SK-N-SH (cell line): Measurements from ENCODE around the gene DTX1. TPM values are rescaled to one million over a fixed set of nuclear protein-coding genes. Genes with fewer than 3 reads are reported as not detected.

Experiments
- CTCF ChIA-PET: fragments of 300-600, 350-600 bp; formaldehyde crosslinking; extraction: SDS; loops from one replicate; lab custom pipeline; 2021; lab: Yijun Ruan, JAX
- POLR2A ChIA-PET: fragments of 350-600 bp; sonication (Branson Sonifier 250); formaldehyde crosslinking; extraction: SDS; loops from one replicate; lab custom pipeline; 2020; ENCODE audit warnings: antibody characterized with exemption, inconsistent platforms; lab: Yijun Ruan, JAX
- DNase-seq: peaks from one replicate; pipeline ENCODE4 v3.0.0; 2012
- H2AFZ ChIP-seq: fragments of 200-600 bp; sonication (generic); 2 replicates; pipeline ENCODE4 v1.8.1; 2016; ENCODE audit warnings: antibody characterized with exemption, mild to moderate bottlenecking, low read depth
- H3F3A ChIP-seq: fragments of 200-600 bp; sonication (generic); replicated peaks from 2 replicates; pipeline ENCODE3; 2016; ENCODE audit warnings: antibody characterized with exemption, mild to moderate bottlenecking; ENCODE audit not compliant: insufficient read depth
- H3K27ac ChIP-seq, 2 experiments: fragments of 200-500 bp in 1 of 2; fragments of 200-600 bp in 1 of 2; sonication (Bioruptor generic) in 1 of 2; sonication (generic), shearing (Covaris generic) in 1 of 2; 2 replicates each; pipeline versions ENCODE4 v1.5.1 to v1.6.1; 2014 to 2016; ENCODE audit warnings: low read depth in 2 of 2, inconsistent platforms in 1 of 2, low read length in 1 of 2, mild to moderate bottlenecking in 1 of 2, mixed read lengths in 1 of 2
- H3K27me3 ChIP-seq: fragments of 200-600 bp; sonication (generic), shearing (Covaris generic); 2 replicates; pipeline ENCODE4 v1.6.1; 2016; ENCODE audit warnings: mixed run types; ENCODE audit not compliant: insufficient read depth
- H3K36me3 ChIP-seq, 2 experiments: fragments of 200-500 bp in 1 of 2; fragments of 200-600 bp in 1 of 2; sonication (Bioruptor generic) in 1 of 2; sonication (generic) in 1 of 2; replicated peaks in 1 of 2; 2 replicates each; pipeline versions ENCODE3 to v1.5.1; 2014 to 2016; ENCODE audit warnings: low read length in 1 of 2, mild to moderate bottlenecking in 1 of 2; ENCODE audit not compliant: insufficient read depth in 2 of 2, control insufficient read depth in 1 of 2
- H3K4me1 ChIP-seq, 2 experiments: fragments of 200-500 bp in 1 of 2; fragments of 200-600 bp in 1 of 2; sonication (Bioruptor generic) in 1 of 2; sonication (generic), shearing (Covaris generic) in 1 of 2; 2 replicates each; pipeline versions ENCODE4 v1.5.1 to v1.6.1; 2014 to 2016; ENCODE audit warnings: low read depth in 1 of 2, low read length in 1 of 2, mixed run types in 1 of 2; ENCODE audit not compliant: insufficient read depth in 2 of 2, control insufficient read depth in 1 of 2
- H3K4me2 ChIP-seq: fragments of 200-600 bp; sonication (generic), shearing (Covaris generic); 2 replicates; pipeline ENCODE4 v1.6.1; 2017; ENCODE audit warnings: mixed run types
- H3K4me3 ChIP-seq, 2 experiments: fragments of 200-500 bp in 1 of 2; fragments of 200-600 bp in 1 of 2; sonication (Bioruptor generic) in 1 of 2; sonication (generic), shearing (Covaris generic) in 1 of 2; 2 replicates each; pipeline versions ENCODE4 v1.5.1 to v1.8.1; 2014 to 2016; ENCODE audit warnings: low read depth in 2 of 2, inconsistent platforms in 1 of 2, low read length in 1 of 2, mild to moderate bottlenecking in 1 of 2, mixed read lengths in 1 of 2, moderate library complexity in 1 of 2
- H3K79me2 ChIP-seq: fragments of 200-600 bp; sonication (generic); 2 replicates; pipeline ENCODE4 v1.8.1; 2017; ENCODE audit warnings: mild to moderate bottlenecking; ENCODE audit not compliant: insufficient read depth
- H3K9ac ChIP-seq: fragments of 200-600 bp; sonication (generic); 2 replicates; pipeline ENCODE4 v1.6.1; 2017; ENCODE audit warnings: mixed run types
- H3K9me2 ChIP-seq: fragments of 200-600 bp; sonication (generic); 2 replicates; pipeline ENCODE4 v1.6.1; 2017; ENCODE audit warnings: mixed run types
- H3K9me3 ChIP-seq: fragments of 200-600 bp; sonication (generic); 2 replicates; pipeline ENCODE4 v1.6.1; 2017; ENCODE audit warnings: mixed run types, mild to moderate bottlenecking, moderate library complexity
- H4K20me1 ChIP-seq: fragments of 200-600 bp; sonication (generic); 2 replicates; pipeline ENCODE4 v1.6.1; 2017; ENCODE audit warnings: mild to moderate bottlenecking, mixed run types; ENCODE audit not compliant: insufficient read depth
- CHD2 ChIP-seq: fragments of 150-350 bp; IDR thresholded peaks from 2 replicates; pipeline ENCODE4 v1.6.1; 2018; ENCODE audit warnings: low read length; ENCODE audit not compliant: partially characterized antibody
- EP300 ChIP-seq, 2 experiments: IDR thresholded peaks; 2 replicates each; pipeline versions ENCODE4 v1.4.0 to v1.6.1; 2012; ENCODE audit warnings: borderline replicate concordance in 1 of 2, low read depth in 1 of 2, low read length in 1 of 2
- EZH2phosphoT487 ChIP-seq: fragments of 200-600 bp; sonication (generic); IDR thresholded peaks from 2 replicates; pipeline ENCODE4 v1.6.1; 2017; ENCODE audit warnings: low read depth, mixed run types, mild to moderate bottlenecking, antibody characterized with exemption, moderate library complexity, borderline replicate concordance
- FOXJ3 ChIP-seq: sonication (generic); formaldehyde crosslinking; IDR thresholded peaks from 2 replicates; pipeline ENCODE4 v1.5.1; 2020; ENCODE audit warnings: mild to moderate bottlenecking, missing genetic modification reagents
- FOXM1 ChIP-seq: IDR thresholded peaks from 2 replicates; pipeline ENCODE4 v1.4.0; 2012; ENCODE audit warnings: low read depth, mild to moderate bottlenecking
- JUND ChIP-seq: IDR thresholded peaks from 2 replicates; pipeline ENCODE4 v1.4.0; 2012
- MEF2A ChIP-seq: IDR thresholded peaks from 2 replicates; pipeline ENCODE4 v1.4.0; 2012; ENCODE audit warnings: low read depth, borderline replicate concordance
- NRF1 ChIP-seq: IDR thresholded peaks from 2 replicates; pipeline ENCODE4 v1.6.1; 2012; ENCODE audit warnings: low read depth, mild to moderate bottlenecking, low read length
- RCOR1 ChIP-seq: fragments of 150-350 bp; IDR thresholded peaks from 2 replicates; pipeline ENCODE4 v1.6.1; 2017; ENCODE audit warnings: antibody characterized with exemption, low read length
- RXRA ChIP-seq: IDR thresholded peaks from 2 replicates; pipeline ENCODE4 v1.4.0; 2012; ENCODE audit warnings: low read depth, mild to moderate bottlenecking, borderline replicate concordance
- SMC3 ChIP-seq: IDR thresholded peaks from 2 replicates; pipeline ENCODE4 v1.6.1; 2012; ENCODE audit warnings: low read depth, low read length, improper control_type of control experiment
- TAF1 ChIP-seq: IDR thresholded peaks from 2 replicates; pipeline ENCODE4 v1.6.1; 2012; ENCODE audit warnings: low read depth, mild to moderate bottlenecking, low read length, moderate library complexity, borderline replicate concordance
- TEAD4 ChIP-seq: IDR thresholded peaks from 2 replicates; pipeline ENCODE4 v1.4.0; 2012; ENCODE audit warnings: mild to moderate bottlenecking, borderline replicate concordance; ENCODE audit not compliant: insufficient read depth
- WGBS: methylation state at CpG from one replicate; pipeline ENCODE4 v1.1.6; 2017; ENCODE audit warnings: low lambda C conversion rate; 5-methylcytosine and 5-hydroxymethylcytosine counted together
- polyA plus RNA-seq, 3 experiments: library from polyadenylated mRNA; depleted of rRNA; stranded (reverse); fragments of >200 nt; gene quantifications; 2 replicates each; pipeline ENCODE4 v1.2.3, GENCODE V29; 2012
- TF ChIP-seq, protein P1 (sequence below): fragments of 150-350 bp; IDR thresholded peaks from 2 replicates; pipeline ENCODE4 v1.6.1; 2016; ENCODE audit warnings: mild to moderate bottlenecking, low read depth, low read length
- TF ChIP-seq, protein P2 (sequence below): IDR thresholded peaks from 2 replicates; pipeline ENCODE4 v1.4.0; 2012; ENCODE audit warnings: low read depth, borderline replicate concordance
- TF ChIP-seq, protein P3 (sequence below): IDR thresholded peaks from 2 replicates; pipeline ENCODE4 v1.4.0; 2012; ENCODE audit warnings: low read depth, borderline replicate concordance
- TF ChIP-seq, protein P4 (sequence below): fragments of 150-350 bp; IDR thresholded peaks from 2 replicates; pipeline ENCODE4 v1.6.1; 2017; ENCODE audit warnings: antibody characterized with exemption, low read length, low read depth, borderline replicate concordance
- TF ChIP-seq, protein P5 (sequence below): IDR thresholded peaks from 2 replicates; pipeline ENCODE4 v1.6.1; 2012; ENCODE audit warnings: mild to moderate bottlenecking, low read depth, low read length, moderate library complexity

Gene DTX1
- polyA plus RNA-seq, 1 of the 3 experiments (the other 2 are of a cell fraction): 0.72 TPM

DNA sequence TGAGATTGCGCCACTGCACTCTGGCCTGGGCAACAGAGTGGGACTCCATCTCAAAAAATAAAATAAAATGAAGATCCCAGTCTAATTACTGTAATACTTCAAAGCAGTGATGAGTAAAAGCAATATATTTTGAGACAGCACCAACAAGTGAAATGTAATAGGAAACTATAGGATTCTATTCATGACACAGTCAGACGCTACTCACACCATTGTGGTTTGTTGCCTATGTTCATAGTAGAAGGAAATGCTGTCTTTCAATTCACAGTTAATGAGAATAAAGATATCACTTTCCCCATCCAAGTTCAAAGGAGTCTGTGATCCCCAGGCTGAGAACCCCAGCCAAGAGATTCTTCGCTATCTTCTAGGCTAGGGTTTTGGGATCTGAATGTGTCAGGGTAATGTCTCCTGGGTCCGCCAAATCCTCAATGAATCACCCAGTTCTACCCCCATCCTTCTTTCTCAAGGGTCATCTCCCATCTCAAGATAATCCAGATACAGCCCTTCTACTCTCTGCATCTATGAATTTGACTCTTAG lies 16.6 kb upstream of the DTX1 start:
- DNase-seq: no peak
- Histone ChIP-seq H3K27me3 (no peaks in the 10 kb centered on the region), H3K9me3 (no peaks in the 10 kb centered on the region), H3K4me1 (peaks cover 0 to 3% of the 10 kb centered on the region in 2 experiments; a peak in 1 of 4 replicates), H4K20me1 (no peaks in the 10 kb centered on the region), H3K79me2 (no peaks in the 10 kb centered on the region), H3K4me3 (no peak overlapping the region), H3F3A (no peaks in the 10 kb centered on the region), H2AFZ (peak overlapping the region; percentile 81; the same call in 1 of the 2 replicates), H3K36me3 (no peaks in the 10 kb centered on the region), H3K9me2 (no peaks in the 10 kb centered on the region), H3K4me2 (no peak overlapping the region), H3K9ac (no peak overlapping the region), H3K27ac (no peak overlapping the region)
- WGBS: 73% methylated on average over 4 of the region's 4 CpGs
- ChIA-PET CTCF (interaction anchor here (1.0 to 7.3 kb wide), 5 partner anchors 10 to 139 kb away, joined by 3 to 50 read pairs (median 5); no protein-coding TSS in a partner anchor), POLR2A (no interaction called here)
- TF ChIP-seq EZH2phosphoT487: no peak
- TF ChIP-seq, protein P1, sequence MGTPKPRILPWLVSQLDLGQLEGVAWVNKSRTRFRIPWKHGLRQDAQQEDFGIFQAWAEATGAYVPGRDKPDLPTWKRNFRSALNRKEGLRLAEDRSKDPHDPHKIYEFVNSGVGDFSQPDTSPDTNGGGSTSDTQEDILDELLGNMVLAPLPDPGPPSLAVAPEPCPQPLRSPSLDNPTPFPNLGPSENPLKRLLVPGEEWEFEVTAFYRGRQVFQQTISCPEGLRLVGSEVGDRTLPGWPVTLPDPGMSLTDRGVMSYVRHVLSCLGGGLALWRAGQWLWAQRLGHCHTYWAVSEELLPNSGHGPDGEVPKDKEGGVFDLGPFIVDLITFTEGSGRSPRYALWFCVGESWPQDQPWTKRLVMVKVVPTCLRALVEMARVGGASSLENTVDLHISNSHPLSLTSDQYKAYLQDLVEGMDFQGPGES: no peak
- TF ChIP-seq, protein P2, sequence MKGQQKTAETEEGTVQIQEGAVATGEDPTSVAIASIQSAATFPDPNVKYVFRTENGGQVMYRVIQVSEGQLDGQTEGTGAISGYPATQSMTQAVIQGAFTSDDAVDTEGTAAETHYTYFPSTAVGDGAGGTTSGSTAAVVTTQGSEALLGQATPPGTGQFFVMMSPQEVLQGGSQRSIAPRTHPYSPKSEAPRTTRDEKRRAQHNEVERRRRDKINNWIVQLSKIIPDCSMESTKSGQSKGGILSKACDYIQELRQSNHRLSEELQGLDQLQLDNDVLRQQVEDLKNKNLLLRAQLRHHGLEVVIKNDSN: no peak
- TF ChIP-seq FOXJ3: no peak
- TF ChIP-seq CHD2: no peak
- no peak for TF ChIP-seq TEAD4
- TF ChIP-seq TAF1: no peak
- TF ChIP-seq RXRA: no peak
- TF ChIP-seq, protein P3, sequence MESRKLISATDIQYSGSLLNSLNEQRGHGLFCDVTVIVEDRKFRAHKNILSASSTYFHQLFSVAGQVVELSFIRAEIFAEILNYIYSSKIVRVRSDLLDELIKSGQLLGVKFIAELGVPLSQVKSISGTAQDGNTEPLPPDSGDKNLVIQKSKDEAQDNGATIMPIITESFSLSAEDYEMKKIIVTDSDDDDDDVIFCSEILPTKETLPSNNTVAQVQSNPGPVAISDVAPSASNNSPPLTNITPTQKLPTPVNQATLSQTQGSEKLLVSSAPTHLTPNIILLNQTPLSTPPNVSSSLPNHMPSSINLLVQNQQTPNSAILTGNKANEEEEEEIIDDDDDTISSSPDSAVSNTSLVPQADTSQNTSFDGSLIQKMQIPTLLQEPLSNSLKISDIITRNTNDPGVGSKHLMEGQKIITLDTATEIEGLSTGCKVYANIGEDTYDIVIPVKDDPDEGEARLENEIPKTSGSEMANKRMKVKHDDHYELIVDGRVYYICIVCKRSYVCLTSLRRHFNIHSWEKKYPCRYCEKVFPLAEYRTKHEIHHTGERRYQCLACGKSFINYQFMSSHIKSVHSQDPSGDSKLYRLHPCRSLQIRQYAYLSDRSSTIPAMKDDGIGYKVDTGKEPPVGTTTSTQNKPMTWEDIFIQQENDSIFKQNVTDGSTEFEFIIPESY: no peak
- TF ChIP-seq SMC3: no peak
- no peak for TF ChIP-seq MEF2A
- TF ChIP-seq, protein P4, sequence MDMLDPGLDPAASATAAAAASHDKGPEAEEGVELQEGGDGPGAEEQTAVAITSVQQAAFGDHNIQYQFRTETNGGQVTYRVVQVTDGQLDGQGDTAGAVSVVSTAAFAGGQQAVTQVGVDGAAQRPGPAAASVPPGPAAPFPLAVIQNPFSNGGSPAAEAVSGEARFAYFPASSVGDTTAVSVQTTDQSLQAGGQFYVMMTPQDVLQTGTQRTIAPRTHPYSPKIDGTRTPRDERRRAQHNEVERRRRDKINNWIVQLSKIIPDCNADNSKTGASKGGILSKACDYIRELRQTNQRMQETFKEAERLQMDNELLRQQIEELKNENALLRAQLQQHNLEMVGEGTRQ: no peak
- no peak for TF ChIP-seq NRF1
- TF ChIP-seq EP300 (IDR thresholded peaks at IDR 0.05; ENCODE audit: borderline replicate concordance in 1 of 2, low read depth in 1 of 2, low read length in 1 of 2): no peak
- no peak for TF ChIP-seq RCOR1
- TF ChIP-seq, protein P5, sequence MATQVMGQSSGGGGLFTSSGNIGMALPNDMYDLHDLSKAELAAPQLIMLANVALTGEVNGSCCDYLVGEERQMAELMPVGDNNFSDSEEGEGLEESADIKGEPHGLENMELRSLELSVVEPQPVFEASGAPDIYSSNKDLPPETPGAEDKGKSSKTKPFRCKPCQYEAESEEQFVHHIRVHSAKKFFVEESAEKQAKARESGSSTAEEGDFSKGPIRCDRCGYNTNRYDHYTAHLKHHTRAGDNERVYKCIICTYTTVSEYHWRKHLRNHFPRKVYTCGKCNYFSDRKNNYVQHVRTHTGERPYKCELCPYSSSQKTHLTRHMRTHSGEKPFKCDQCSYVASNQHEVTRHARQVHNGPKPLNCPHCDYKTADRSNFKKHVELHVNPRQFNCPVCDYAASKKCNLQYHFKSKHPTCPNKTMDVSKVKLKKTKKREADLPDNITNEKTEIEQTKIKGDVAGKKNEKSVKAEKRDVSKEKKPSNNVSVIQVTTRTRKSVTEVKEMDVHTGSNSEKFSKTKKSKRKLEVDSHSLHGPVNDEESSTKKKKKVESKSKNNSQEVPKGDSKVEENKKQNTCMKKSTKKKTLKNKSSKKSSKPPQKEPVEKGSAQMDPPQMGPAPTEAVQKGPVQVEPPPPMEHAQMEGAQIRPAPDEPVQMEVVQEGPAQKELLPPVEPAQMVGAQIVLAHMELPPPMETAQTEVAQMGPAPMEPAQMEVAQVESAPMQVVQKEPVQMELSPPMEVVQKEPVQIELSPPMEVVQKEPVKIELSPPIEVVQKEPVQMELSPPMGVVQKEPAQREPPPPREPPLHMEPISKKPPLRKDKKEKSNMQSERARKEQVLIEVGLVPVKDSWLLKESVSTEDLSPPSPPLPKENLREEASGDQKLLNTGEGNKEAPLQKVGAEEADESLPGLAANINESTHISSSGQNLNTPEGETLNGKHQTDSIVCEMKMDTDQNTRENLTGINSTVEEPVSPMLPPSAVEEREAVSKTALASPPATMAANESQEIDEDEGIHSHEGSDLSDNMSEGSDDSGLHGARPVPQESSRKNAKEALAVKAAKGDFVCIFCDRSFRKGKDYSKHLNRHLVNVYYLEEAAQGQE: no peak
- no peak for TF ChIP-seq JUND
- TF ChIP-seq FOXM1: no peak
